IPS DF 6.9 (cell line): ENCODE data around the gene SAG.
"Not testable (repeated sequence)": the region's sequence is repeated elsewhere in the genome, so short reads cannot be mapped to it uniquely, and the experiment has no call there.

Source experiments
- DNase-seq: peaks from one replicate; pipeline ENCODE4 v3.0.0-alpha.2; 2013; ENCODE audit warnings: low read depth, low spot score
- H3K27ac ChIP-seq: one replicate; pipeline ENCODE4 v1.5.1; 2013; ENCODE audit warnings: low read length, control low read depth
- H3K27me3 ChIP-seq: 2 replicates; pipeline ENCODE4 v1.6.1; 2013; ENCODE audit warnings: mild to moderate bottlenecking, low read length; ENCODE audit not compliant: control insufficient read depth, insufficient read depth
- H3K36me3 ChIP-seq: 2 replicates; pipeline ENCODE4 v1.6.1; 2013; ENCODE audit warnings: low read length; ENCODE audit not compliant: control insufficient read depth, insufficient read depth
- H3K4me1 ChIP-seq: 2 replicates; pipeline ENCODE4 v1.6.1; 2013; ENCODE audit warnings: low read length; ENCODE audit not compliant: control insufficient read depth, insufficient read depth
- H3K4me3 ChIP-seq: 2 replicates; pipeline ENCODE4 v1.5.1; 2013; ENCODE audit warnings: mild to moderate bottlenecking, low read length
- H3K9me3 ChIP-seq: 2 replicates; pipeline ENCODE4 v1.6.1; 2013; ENCODE audit warnings: low read length, inconsistent platforms; ENCODE audit not compliant: control insufficient read depth, insufficient read depth
- WGBS: extraction: QIAGEN DNeasy Blood & Tissue Kit; methylation state at CpG from one replicate; pipeline ENCODE4 v1.1.7; 2013; ENCODE audit warnings: mixed read lengths, missing lambda C conversion rate; ENCODE audit not compliant: insufficient read length, insufficient coverage; 5-methylcytosine and 5-hydroxymethylcytosine counted together

SAG gene

DNA sequence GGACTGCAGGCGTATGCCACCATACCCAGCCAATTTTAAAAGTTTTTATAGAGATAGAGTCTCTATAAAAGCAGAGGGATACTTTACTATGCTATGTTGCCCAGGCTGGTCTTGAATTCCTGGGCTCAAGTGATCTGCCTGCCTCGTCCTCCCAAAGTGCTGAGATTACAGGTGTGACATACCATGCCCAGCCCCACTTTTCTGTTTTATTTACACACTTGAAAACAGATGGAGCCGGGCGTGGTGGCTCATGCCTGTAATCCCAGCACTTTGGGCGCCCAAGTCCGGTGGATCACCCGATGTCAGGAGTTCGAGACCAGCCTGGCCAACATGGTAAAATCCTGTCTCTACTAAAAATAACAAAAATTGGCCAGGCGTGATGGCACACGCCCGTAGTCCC lies 67.2 kb downstream of the SAG start:
- WGBS = no CpG with 5 or more reads among the region's 11 CpGs
- H3K27ac ChIP-seq, H3K4me3 ChIP-seq, H3K36me3 ChIP-seq, DNase-seq, H3K27me3 ChIP-seq, H3K4me1 ChIP-seq, H3K9me3 ChIP-seq: not testable (repeated sequence)

DNA sequence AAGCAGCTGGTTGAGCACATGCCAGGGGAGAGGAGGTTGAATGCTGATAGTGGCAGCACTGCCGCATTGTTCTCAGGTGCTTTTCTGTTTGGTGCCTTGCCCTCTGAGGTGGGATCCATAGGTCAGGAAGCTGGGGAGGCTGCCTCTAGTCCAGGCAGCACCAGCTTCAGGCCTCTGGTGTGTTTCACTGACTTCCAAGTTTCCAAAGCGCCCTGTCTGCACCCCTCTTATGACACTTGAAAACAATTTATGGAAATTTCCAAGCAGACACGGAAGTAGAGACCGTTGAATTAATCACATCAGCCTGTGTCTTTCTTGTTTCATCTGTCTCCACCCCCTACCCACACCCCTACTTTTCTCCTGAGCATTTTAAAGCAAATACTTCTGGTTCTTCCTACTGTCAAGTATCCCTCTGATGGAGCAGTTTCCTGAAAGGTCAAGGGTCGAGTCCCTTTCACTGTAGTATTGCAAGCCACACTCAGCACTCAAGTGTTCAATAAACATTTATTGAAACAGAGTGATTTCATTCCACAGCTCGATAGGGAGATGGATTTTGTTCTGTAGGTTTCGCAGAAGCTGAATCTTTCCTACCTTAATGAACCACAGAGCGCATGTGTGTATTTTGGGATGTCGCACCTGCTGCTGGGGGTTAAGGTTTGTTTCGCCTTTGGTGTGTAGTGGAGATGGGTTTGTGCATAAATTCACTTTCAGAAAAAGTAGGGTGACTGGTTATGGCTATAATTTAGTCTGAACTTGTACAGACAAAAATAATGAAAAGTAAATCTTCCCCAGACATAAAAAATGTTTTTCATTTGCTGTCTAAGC lies 68.1 kb downstream of the SAG start:
- Histone ChIP-seq H3K27ac (no peak overlapping the region), H3K4me3 (no peak overlapping the region), H3K36me3 (no peaks in the 10 kb centered on the region), H3K9me3 (no peaks in the 10 kb centered on the region), H3K27me3 (no peaks in the 10 kb centered on the region), H3K4me1 (no peaks in the 10 kb centered on the region)
- no peak for DNase-seq
- WGBS = no CpG with 5 or more reads among the region's 10 CpGs

DNA sequence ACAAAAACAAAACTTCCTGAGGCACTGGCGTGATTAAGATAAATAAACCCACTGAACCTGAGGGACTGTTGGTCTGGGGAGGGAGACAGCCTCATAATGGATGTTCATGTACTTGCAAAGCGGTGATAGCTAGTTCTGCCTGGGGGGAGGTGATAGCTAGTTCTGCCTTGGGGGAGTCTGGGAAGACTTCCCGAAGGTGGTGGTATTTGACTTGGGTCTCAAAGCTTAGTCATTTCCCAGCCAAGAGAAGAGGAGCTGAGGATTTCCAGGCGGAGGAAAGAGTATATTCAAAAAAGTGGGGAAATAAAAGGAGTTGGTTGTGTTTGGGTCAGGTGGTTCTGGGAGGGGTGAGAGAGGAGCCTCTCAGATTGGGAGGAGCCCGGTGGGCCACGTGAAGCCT lies 71.4 kb downstream of the SAG start:
- Histone ChIP-seq H3K27me3 (no peaks in the 10 kb centered on the region), H3K36me3 (no peaks in the 10 kb centered on the region), H3K9me3 (no peaks in the 10 kb centered on the region), H3K4me1 (no peaks in the 10 kb centered on the region), H3K4me3 (no peak overlapping the region), H3K27ac (no peak overlapping the region)
- no peak for DNase-seq
- WGBS = no CpG with 5 or more reads among the region's 6 CpGs

DNA sequence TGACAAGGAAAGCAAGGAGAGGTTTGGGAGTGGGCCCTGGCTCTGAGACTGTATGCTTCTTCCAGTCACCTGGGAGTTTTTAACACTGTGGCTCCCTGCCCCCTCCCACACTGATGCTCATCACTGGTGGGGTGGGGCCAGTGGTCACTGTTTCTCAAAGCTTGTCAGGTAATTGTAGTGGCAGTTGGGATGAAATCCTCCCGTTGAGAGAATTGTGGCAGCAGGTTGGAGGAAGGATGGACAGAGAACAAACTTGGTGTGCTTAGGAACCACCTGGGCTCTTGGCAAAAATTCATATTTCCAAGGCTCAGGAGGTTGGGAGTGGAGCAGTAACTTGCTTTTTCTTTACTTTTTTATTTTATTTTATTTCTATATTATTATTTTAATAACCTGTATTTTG lies 71.8 kb downstream of the SAG start:
- no peaks in the 10 kb centered on the region for H3K27me3 ChIP-seq
- no peaks in the 10 kb centered on the region for H3K4me1 ChIP-seq
- no peak for DNase-seq
- H3K36me3 ChIP-seq = no peaks in the 10 kb centered on the region
- no peaks in the 10 kb centered on the region for H3K9me3 ChIP-seq
- no peak overlapping the region for H3K27ac ChIP-seq
- no peak overlapping the region for H3K4me3 ChIP-seq
- WGBS = no CpG with 5 or more reads among the region's 1 CpG

DNA sequence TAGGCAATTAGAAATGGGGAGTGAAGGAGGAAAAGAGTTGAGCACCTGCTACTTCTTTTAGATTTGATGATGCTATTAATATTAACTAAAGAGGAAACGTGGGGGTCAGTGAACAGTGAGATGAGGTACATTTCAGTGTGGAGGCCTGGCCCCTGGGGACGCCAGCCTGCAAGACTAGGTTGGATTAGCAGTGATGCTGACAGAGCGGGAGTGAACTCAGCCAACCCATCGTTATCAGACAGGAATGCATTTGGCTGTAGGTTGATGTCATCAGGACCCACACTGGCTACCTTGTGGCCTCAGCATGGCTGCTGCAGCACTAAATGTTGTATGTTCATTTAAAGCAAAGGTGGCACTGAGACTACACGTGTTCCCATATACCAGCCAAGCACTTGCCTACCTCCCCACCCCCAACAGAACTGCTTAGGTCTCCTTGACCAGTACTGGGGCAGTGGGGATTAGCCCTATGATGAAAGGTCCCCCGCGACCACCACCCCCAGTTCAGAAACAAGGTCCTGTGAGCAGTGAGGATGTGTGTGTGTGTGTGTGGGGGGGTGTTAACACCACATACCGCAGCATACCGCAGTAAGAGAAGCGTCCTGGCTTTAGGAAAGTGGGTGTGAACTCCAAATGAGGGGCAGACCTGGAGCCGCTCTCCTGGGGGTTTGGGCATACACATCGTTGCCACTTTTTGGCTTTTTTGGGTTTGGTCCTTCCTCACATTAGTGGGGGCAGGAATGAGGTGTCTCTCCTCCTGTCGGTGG lies 72.7 kb downstream of the SAG start:
- no peak overlapping the region for H3K27ac ChIP-seq
- DNase-seq = no peak
- no peaks in the 10 kb centered on the region for H3K9me3 ChIP-seq
- no peaks in the 10 kb centered on the region for H3K36me3 ChIP-seq
- WGBS = no CpG with 5 or more reads among the region's 13 CpGs
- H3K4me1 ChIP-seq = no peaks in the 10 kb centered on the region
- H3K27me3 ChIP-seq = no peaks in the 10 kb centered on the region
- no peak overlapping the region for H3K4me3 ChIP-seq

DNA sequence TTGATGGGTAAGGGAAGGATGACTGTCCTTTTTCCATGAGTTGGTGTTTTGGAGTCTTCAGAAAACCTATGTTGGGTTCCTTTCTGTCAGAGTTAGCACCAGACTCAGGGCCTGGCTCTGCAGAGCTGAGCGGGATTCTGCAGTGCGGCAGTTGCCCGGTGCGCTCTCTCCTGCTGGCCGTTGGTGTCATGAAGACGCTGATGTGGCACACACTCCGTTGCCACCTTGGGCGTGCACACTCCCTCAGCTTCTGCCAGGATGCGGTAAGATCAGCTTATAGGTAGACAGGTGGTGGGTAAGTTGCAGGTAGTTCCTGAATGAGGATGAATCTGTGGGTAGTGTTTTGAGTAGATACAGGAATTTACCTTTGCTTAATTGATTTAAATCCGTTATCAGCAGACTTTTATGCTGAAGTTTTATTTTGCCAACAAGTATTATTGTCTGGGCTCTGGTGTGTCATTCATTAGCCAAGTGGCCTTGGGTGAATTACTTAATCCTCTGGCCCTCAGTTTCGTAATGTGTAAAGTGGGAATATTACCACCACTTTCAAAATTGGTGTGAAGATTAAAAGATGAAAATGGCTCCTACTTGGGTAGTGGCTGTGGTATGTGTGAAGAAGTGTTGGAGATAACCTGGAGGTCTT lies 73.5 kb downstream of the SAG start:
- DNase-seq = no peak

DNA sequence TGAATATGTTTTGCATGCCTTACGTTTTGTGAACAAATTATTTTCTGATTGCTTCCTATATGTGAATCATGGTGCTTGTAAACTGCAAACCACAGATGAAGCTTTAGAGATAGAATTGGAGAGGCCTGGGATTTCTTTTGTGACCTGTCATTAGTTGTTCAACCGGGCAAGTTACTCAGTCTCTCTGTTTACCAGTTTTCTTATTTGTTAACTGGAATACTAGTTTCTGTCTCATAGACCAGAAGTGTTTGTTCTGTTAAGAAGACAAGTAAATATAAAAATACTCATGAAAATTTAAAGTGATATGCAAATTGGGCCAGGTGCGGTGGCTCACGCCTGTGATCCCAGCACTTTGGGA lies 74.0 kb downstream of the SAG start:
- no CpG with 5 or more reads among the region's 4 CpGs for WGBS
- Histone ChIP-seq H3K9me3 (no peaks in the 10 kb centered on the region), H3K27ac (no peak overlapping the region)

More for the DNA sequence above, 73.5 kb downstream of the SAG start:
- no peaks in the 10 kb centered on the region for H3K9me3 ChIP-seq
- WGBS = no CpG with 5 or more reads among the region's 11 CpGs
- H3K36me3 ChIP-seq = no peaks in the 10 kb centered on the region
- H3K27me3 ChIP-seq = no peaks in the 10 kb centered on the region
- H3K4me1 ChIP-seq = no peaks in the 10 kb centered on the region; the same call in 1 of the 2 replicates
- H3K27ac ChIP-seq = no peak overlapping the region
- H3K4me3 ChIP-seq = no peak overlapping the region

DNA sequence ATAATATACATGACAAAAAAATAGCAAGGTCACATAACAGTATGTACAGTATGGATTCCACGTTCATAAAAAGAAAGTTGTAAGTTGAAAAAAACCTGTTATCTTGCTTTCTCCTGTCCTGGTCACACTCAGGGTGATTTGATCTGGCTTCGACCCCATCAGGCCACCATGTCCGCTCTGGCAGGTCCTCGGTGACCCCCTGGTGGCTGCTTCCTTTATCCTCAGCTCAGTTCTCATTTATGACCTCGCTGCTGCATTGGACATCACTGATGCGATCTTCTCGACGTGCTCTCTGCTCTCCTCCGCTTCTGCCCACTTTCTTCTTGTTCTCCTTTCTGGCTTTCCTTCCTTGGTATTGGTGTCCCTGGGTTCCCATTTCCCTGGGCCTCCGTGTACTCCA lies 76.4 kb downstream of the SAG start:
- Histone ChIP-seq H3K4me3 (no peak overlapping the region), H3K36me3 (no peaks in the 10 kb centered on the region), H3K9me3 (no peaks in the 10 kb centered on the region), H3K27ac (no peak overlapping the region), H3K4me1 (peaks cover 2% of the 10 kb centered on the region), H3K27me3 (no peaks in the 10 kb centered on the region)
- DNase-seq = no peak
- WGBS = no CpG with 5 or more reads among the region's 10 CpGs

More for the DNA sequence above, 74.0 kb downstream of the SAG start:
- no peaks in the 10 kb centered on the region for H3K27me3 ChIP-seq
- H3K4me3 ChIP-seq = no peak overlapping the region
- H3K4me1 ChIP-seq = peaks cover under 1% of the 10 kb centered on the region; the same call in 1 of the 2 replicates
- no peak for DNase-seq
- no peaks in the 10 kb centered on the region for H3K36me3 ChIP-seq

DNA sequence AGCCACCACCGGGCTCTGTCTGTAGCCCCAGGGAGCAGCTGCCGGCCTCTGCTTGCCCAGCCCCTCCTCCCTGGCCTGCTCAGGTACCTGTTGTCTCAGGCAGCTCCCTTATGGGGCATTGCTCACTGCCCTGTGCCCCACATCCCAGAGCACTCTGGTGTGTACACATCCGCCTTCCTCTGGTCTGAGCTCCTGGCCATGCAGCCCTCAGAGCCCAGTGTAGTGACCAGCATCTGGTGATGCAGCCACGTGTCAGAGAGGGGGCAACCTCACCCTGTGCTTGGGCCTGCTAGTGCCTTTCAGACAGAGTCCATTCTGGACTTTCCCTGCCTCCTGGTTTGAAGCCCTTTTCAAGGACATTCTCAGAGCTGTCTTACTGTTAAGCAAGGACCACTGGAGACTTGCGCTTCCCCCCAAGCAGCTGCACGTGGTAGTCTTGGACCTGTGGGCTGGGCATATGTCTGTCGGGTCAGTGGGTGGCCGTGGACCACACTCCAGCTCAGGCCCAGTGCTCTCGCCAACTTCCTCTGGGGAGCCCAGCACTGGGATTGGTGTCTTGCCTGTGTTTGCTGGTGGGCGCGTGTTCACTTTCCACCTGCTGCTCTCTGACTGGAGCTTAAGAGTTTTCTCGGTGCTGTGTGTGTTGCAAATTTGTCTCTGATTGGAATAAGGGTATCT lies 77.3 kb downstream of the SAG start:
- no CpG with 5 or more reads among the region's 12 CpGs for WGBS
- DNase-seq = no peak
- no peaks in the 10 kb centered on the region for H3K36me3 ChIP-seq
- no peak overlapping the region for H3K27ac ChIP-seq
- H3K4me3 ChIP-seq = no peak overlapping the region
- no peaks in the 10 kb centered on the region for H3K9me3 ChIP-seq
- peaks cover 2% of the 10 kb centered on the region for H3K4me1 ChIP-seq
- H3K27me3 ChIP-seq = no peaks in the 10 kb centered on the region

DNA sequence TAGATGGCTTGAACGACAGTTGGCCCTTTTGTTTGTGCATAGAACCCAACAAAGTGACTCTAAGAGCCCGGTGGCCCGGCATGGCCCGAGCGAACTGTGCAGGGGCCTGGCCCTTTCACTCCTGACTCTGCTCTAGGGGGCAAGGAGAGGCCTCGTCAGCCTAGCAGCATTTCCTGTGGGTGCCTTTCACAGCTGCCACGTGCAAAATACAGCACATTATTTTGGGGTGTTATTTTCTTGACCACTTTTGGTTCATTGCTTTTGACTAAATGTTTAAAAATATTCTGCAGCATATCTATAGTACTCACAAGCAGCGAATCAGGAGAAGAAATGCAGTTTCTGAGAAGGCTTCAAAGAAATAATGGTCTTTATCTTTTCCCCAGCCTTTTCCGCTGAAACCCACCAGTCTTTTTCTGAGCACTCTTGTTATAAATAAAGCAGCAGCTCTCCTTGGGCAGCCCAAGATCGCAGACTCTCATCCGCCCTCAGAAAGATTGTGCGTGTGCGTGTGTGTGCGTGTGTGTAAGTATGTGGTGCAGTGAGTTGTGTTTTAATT lies 78.0 kb downstream of the SAG start:
- Histone ChIP-seq H3K4me1 (peaks cover 2% of the 10 kb centered on the region), H3K4me3 (no peak overlapping the region), H3K36me3 (no peaks in the 10 kb centered on the region), H3K27me3 (no peaks in the 10 kb centered on the region), H3K27ac (no peak overlapping the region), H3K9me3 (no peaks in the 10 kb centered on the region)
- no peak for DNase-seq
- WGBS = no CpG with 5 or more reads among the region's 14 CpGs
